ENCODE results near the gene TRIM2. TPM values are rescaled to one million over a fixed set of nuclear protein-coding genes. Genes with fewer than 3 reads are reported as not detected.
A peak's percentile ranks its signal among the peaks of the same experiment; 100 is the strongest.

TRIM2 gene
- total RNA-seq, 1 donor from 2014 or later = 51.8 TPM

DNA sequence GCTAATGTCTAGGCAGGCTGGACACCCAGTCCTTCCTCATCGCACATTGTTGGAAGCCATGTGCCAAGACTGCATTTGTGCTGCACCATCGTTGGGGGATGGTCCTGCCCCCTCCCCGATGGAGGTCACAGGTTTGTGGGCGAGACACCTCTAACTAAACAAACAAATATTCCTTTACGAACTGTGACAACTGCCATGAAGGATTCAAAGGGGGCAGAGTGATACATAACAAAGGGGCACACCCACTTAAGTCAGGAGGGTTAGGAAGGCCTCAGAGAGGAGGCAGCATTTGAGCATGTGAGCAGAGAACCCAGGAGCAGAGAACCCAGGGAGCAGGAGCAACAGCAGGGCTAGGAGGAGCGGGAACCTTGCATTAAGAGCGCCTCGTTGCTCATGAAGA, 37.1 kb downstream of the TRIM2 start:
- Mint-ChIP-seq H3K4me3 (ENCODE audit: unreplicated experiment) (no peak overlapping the region), H3K36me3 (ENCODE audit: low read depth, unreplicated experiment) (peaks cover 10% of the 10 kb centered on the region), H3K4me1 (ENCODE audit: low read depth, unreplicated experiment) (peaks cover 10% of the 10 kb centered on the region), H3K9me3 (ENCODE audit: unreplicated experiment) (no peaks in the 10 kb centered on the region), H3K27me3 (ENCODE audit: low read depth, unreplicated experiment) (no peaks in the 10 kb centered on the region), H3K27ac (ENCODE audit: unreplicated experiment) (no peak overlapping the region)
- Histone ChIP-seq H3K27ac (ENCODE audit: low read depth, low read length) (no peak overlapping the region), H3K9me3 (ENCODE audit: insufficient read depth, low read depth, low read length) (no peaks in the 10 kb centered on the region), H3K4me2 (ENCODE audit: low read length) (no peak overlapping the region), H3K79me2 (ENCODE audit: insufficient read depth, low read length) (peaks cover 5% of the 10 kb centered on the region), H3K4me1 (ENCODE audit: insufficient read depth, low read length) (no peaks in the 10 kb centered on the region), H3K9ac (ENCODE audit: low read length) (no peak overlapping the region), H2AFZ (ENCODE audit: low read depth, low read length) (no peak overlapping the region), H4K20me1 (ENCODE audit: insufficient read depth, low read length) (peaks cover 6% of the 10 kb centered on the region), H3K4me3 (ENCODE audit: insufficient read depth, low read depth, low read length) (no peak overlapping the region), H3K36me3 (ENCODE audit: insufficient read depth, low read length) (no peaks in the 10 kb centered on the region), H3K27me3 (ENCODE audit: insufficient read depth, low read length) (no peaks in the 10 kb centered on the region)
- no peak for FAIRE-seq
- DNase-seq (ENCODE audit: low read depth) = no peak
- TF ChIP-seq, protein P1, sequence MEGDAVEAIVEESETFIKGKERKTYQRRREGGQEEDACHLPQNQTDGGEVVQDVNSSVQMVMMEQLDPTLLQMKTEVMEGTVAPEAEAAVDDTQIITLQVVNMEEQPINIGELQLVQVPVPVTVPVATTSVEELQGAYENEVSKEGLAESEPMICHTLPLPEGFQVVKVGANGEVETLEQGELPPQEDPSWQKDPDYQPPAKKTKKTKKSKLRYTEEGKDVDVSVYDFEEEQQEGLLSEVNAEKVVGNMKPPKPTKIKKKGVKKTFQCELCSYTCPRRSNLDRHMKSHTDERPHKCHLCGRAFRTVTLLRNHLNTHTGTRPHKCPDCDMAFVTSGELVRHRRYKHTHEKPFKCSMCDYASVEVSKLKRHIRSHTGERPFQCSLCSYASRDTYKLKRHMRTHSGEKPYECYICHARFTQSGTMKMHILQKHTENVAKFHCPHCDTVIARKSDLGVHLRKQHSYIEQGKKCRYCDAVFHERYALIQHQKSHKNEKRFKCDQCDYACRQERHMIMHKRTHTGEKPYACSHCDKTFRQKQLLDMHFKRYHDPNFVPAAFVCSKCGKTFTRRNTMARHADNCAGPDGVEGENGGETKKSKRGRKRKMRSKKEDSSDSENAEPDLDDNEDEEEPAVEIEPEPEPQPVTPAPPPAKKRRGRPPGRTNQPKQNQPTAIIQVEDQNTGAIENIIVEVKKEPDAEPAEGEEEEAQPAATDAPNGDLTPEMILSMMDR (IDR thresholded peaks at IDR 0.05; ENCODE audit: insufficient read depth, low read depth, low read length) = no peak
- no peak for TF ChIP-seq EZH2 (IDR thresholded peaks at IDR 0.05; ENCODE audit: insufficient read depth, low read length)

DNA sequence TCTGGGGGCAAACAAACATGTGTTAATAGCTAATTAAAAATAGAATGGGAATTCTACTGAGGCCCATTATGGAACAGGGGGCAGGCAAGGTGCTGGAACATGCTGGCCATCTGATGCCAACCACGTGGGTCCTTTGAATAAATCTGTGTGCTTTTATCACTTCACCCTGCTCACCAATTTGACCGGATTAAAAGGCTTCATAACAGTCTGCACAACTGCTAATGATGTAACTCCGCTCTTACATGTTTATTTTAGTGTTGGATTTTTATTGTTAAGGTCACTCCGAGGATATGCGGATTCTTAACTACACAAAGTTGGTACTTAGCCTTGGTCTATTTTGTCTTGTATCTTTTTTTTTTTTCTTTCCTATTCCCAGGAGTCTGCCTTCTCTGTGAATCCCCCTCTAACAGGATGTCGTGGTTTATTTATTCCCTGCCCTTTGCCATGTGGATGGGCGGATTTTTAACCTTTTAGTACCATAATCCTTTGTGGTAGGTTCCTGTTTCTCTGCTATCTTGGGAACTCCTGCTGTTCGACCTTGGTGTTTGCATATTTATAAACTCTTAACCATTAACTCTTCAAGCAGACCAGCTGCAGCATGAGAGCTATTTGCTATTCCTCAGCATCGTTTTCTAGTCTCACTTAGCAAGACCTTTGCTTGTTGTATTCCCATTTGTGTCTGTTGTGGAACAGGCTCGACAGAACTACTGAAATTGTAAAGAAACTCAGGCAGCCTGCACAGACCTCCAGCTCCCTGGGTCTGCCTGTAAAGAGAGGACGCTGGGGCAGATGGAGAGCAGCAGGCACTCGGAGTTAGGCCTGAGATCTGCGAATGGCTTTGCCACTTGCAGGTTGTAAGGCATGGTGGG, 38.0 kb downstream of the TRIM2 start:
- peaks cover 10% of the 10 kb centered on the region for H3K36me3 Mint-ChIP-seq (ENCODE audit: low read depth, unreplicated experiment)
- Histone ChIP-seq H3K4me2 (ENCODE audit: low read length) (peak overlapping the region; percentile 33), H4K20me1 (ENCODE audit: insufficient read depth, low read length) (no peaks in the 10 kb centered on the region), H3K27me3 (ENCODE audit: insufficient read depth, low read length) (no peaks in the 10 kb centered on the region), H3K4me3 (ENCODE audit: insufficient read depth, low read depth, low read length) (no peak overlapping the region), H3K27ac (ENCODE audit: low read depth, low read length) (no peak overlapping the region), H2AFZ (ENCODE audit: low read depth, low read length) (no peak overlapping the region), H3K79me2 (ENCODE audit: insufficient read depth, low read length) (no peaks in the 10 kb centered on the region), H3K36me3 (ENCODE audit: insufficient read depth, low read length) (no peaks in the 10 kb centered on the region), H3K9me3 (ENCODE audit: insufficient read depth, low read depth, low read length) (no peaks in the 10 kb centered on the region), H3K4me1 (ENCODE audit: insufficient read depth, low read length) (no peaks in the 10 kb centered on the region), H3K9ac (ENCODE audit: low read length) (no peak overlapping the region)
- no peaks in the 10 kb centered on the region for H3K27me3 Mint-ChIP-seq (ENCODE audit: low read depth, unreplicated experiment)
- peaks cover 12% of the 10 kb centered on the region for H3K4me1 Mint-ChIP-seq (ENCODE audit: low read depth, unreplicated experiment)
- DNase-seq (ENCODE audit: low read depth) (no peak), FAIRE-seq (no peak)
- TF ChIP-seq EZH2 (IDR thresholded peaks at IDR 0.05; ENCODE audit: insufficient read depth, low read length) = no peak
- TF ChIP-seq, protein P1 (IDR thresholded peaks at IDR 0.05; ENCODE audit: insufficient read depth, low read depth, low read length) = no peak
- no peaks in the 10 kb centered on the region for H3K9me3 Mint-ChIP-seq (ENCODE audit: unreplicated experiment)
- no peak overlapping the region for H3K4me3 Mint-ChIP-seq (ENCODE audit: unreplicated experiment)
- H3K27ac Mint-ChIP-seq (ENCODE audit: unreplicated experiment) = no peak overlapping the region

DNA sequence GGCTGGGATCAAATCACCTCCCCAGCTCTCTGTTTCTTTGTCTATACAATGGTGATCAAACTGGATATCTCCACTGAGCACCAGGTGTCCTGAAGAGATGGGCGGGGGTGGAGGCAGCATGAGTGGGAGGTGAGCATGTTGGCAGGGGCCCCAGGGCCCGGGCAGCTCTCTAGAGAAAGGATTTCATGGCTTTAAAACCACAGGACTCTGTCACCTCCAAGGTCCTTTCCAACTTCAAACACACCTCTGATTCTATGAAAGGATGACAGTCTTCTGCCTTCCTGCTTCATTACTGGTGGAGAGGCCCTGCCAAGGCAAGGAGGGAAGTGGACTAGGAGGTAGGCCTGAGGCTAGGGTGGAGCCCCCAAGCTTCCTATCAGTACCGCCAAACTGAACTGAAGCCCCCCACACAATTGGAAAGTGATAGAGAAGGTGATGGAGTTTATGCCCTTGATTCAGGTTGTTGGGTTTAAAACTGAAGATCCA, 38.6 kb downstream of the TRIM2 start:
- Histone ChIP-seq H3K4me2 (ENCODE audit: low read length) (no peak overlapping the region), H3K4me3 (ENCODE audit: insufficient read depth, low read depth, low read length) (no peak overlapping the region), H3K9me3 (ENCODE audit: insufficient read depth, low read depth, low read length) (no peaks in the 10 kb centered on the region), H3K4me1 (ENCODE audit: insufficient read depth, low read length) (no peaks in the 10 kb centered on the region), H3K79me2 (ENCODE audit: insufficient read depth, low read length) (no peaks in the 10 kb centered on the region), H3K9ac (ENCODE audit: low read length) (no peak overlapping the region), H3K27me3 (ENCODE audit: insufficient read depth, low read length) (no peaks in the 10 kb centered on the region), H4K20me1 (ENCODE audit: insufficient read depth, low read length) (no peaks in the 10 kb centered on the region), H3K36me3 (ENCODE audit: insufficient read depth, low read length) (no peaks in the 10 kb centered on the region), H3K27ac (ENCODE audit: low read depth, low read length) (no peak overlapping the region), H2AFZ (ENCODE audit: low read depth, low read length) (no peak overlapping the region)
- FAIRE-seq = no peak
- H3K27me3 Mint-ChIP-seq (ENCODE audit: low read depth, unreplicated experiment) = no peaks in the 10 kb centered on the region
- no peak overlapping the region for H3K4me3 Mint-ChIP-seq (ENCODE audit: unreplicated experiment)
- TF ChIP-seq, protein P1 (IDR thresholded peaks at IDR 0.05; ENCODE audit: insufficient read depth, low read depth, low read length) = no peak
- TF ChIP-seq EZH2 (IDR thresholded peaks at IDR 0.05; ENCODE audit: insufficient read depth, low read length) = no peak
- peaks cover 12% of the 10 kb centered on the region for H3K4me1 Mint-ChIP-seq (ENCODE audit: low read depth, unreplicated experiment)
- DNase-seq (ENCODE audit: low read depth) = no peak
- no peak overlapping the region for H3K27ac Mint-ChIP-seq (ENCODE audit: unreplicated experiment)
- H3K9me3 Mint-ChIP-seq (ENCODE audit: unreplicated experiment) = no peaks in the 10 kb centered on the region
- peaks cover 10% of the 10 kb centered on the region for H3K36me3 Mint-ChIP-seq (ENCODE audit: low read depth, unreplicated experiment)

All from astrocyte (in vitro differentiated cells and primary cell).